ENCODE results near the gene CD55. TPM values are rescaled to one million over a fixed set of nuclear protein-coding genes. Genes with fewer than 3 reads are reported as not detected.

CD55 gene
- total RNA-seq, 1 experiment from 2014 or later: 75.4 TPM

GRCh38 chr1:207274882-207275281 lies 46.6 kb upstream of the CD55 start:
- POLR2A ChIA-PET: no interaction called here
- intact Hi-C loops (cut with micrococcal nuclease): no loop called here
- no peaks in the 10 kb centered on the region for H3K27me3 ChIP-seq (ENCODE audit: insufficient read depth, low read length)

GRCh38 chr1:207276465-207276864 lies 45.0 kb upstream of the CD55 start:
- Histone ChIP-seq H3K27me3 (ENCODE audit: insufficient read depth, low read length) (no peaks in the 10 kb centered on the region), H3K4me1 (ENCODE audit: control insufficient read depth in 1 of 2, insufficient read depth in 2 of 2, low read length in 2 of 2) (no peaks in the 10 kb centered on the region), H3K9me3 (ENCODE audit: control insufficient read depth in 1 of 2, insufficient read depth in 1 of 2, low read depth in 1 of 2, low read length in 2 of 2) (no peaks in the 10 kb centered on the region), H3K36me3 (ENCODE audit: control insufficient read depth in 1 of 2, insufficient read depth in 2 of 2, low read length in 2 of 2) (no peaks in the 10 kb centered on the region), H3K4me3 (replicated peaks in 1 of 2; ENCODE audit: low read depth in 1 of 2, low read length in 2 of 2) (no peak overlapping the region), H4K20me1 (ENCODE audit: insufficient read depth) (no peaks in the 10 kb centered on the region), H2AFZ (ENCODE audit: low read depth, low read length, poor library complexity, severe bottlenecking) (no peak overlapping the region), H3K27ac (ENCODE audit: low read depth, low read length) (no peak overlapping the region), H3K79me2 (ENCODE audit: insufficient read depth, low read length) (no peaks in the 10 kb centered on the region), H3K9me2 (ENCODE audit: insufficient read depth) (no peaks in the 10 kb centered on the region), H3K4me2 (ENCODE audit: low read length) (no peak overlapping the region), H3K9ac (ENCODE audit: low read length) (no peak overlapping the region)
- DNase-seq (ENCODE audit: low read depth, low spot score): no peak
- BruUV-seq (replicated peaks): no TSS peak
- ChIA-PET RAD21 (ENCODE audit: low non-redundant PET in 1 of 2, low total read pairs in 2 of 2, uncharacterized antibody in 2 of 2, unreplicated experiment in 2 of 2) (no interaction called here), POLR2A (no interaction called here), CTCF (no interaction called here)
- intact Hi-C loops (cut with micrococcal nuclease): no loop called here
- ATAC-seq: no peak
- no peak for TF ChIP-seq SRF (IDR thresholded peaks at IDR 0.05; ENCODE audit: low read depth)

More at GRCh38 chr1:207274882-207275281, 46.6 kb upstream of the CD55 start:
- ATAC-seq (no peak), DNase-seq (ENCODE audit: low read depth, low spot score) (no peak)
- H3K4me1 ChIP-seq (ENCODE audit: control insufficient read depth in 1 of 2, insufficient read depth in 2 of 2, low read length in 2 of 2): no peaks in the 10 kb centered on the region
- H2AFZ ChIP-seq (ENCODE audit: low read depth, low read length, poor library complexity, severe bottlenecking): no peak overlapping the region
- no peaks in the 10 kb centered on the region for H3K79me2 ChIP-seq (ENCODE audit: insufficient read depth, low read length)
- no peaks in the 10 kb centered on the region for H3K9me2 ChIP-seq (ENCODE audit: insufficient read depth)
- ChIA-PET CTCF (no interaction called here), RAD21 (ENCODE audit: low non-redundant PET in 1 of 2, low total read pairs in 2 of 2, uncharacterized antibody in 2 of 2, unreplicated experiment in 2 of 2) (no interaction called here)
- no peaks in the 10 kb centered on the region for H3K36me3 ChIP-seq (ENCODE audit: control insufficient read depth in 1 of 2, insufficient read depth in 2 of 2, low read length in 2 of 2)
- H3K4me2 ChIP-seq (ENCODE audit: low read length): no peak overlapping the region
- H3K27ac ChIP-seq (ENCODE audit: low read depth, low read length): no peak overlapping the region
- no peaks in the 10 kb centered on the region for H3K9me3 ChIP-seq (ENCODE audit: control insufficient read depth in 1 of 2, insufficient read depth in 1 of 2, low read depth in 1 of 2, low read length in 2 of 2)
- H3K4me3 ChIP-seq (replicated peaks in 1 of 2; ENCODE audit: low read depth in 1 of 2, low read length in 2 of 2): no peak overlapping the region
- no peaks in the 10 kb centered on the region for H4K20me1 ChIP-seq (ENCODE audit: insufficient read depth)
- TF ChIP-seq FOSL1 (IDR thresholded peaks at IDR 0.05; ENCODE audit: low read depth): no peak
- TF ChIP-seq RAD21 (IDR thresholded peaks at IDR 0.05; ENCODE audit: low read depth): no peak
- no peak for TF ChIP-seq ZFX (IDR thresholded peaks at IDR 0.05)
- TF ChIP-seq SIN3A (IDR thresholded peaks at IDR 0.05; ENCODE audit: low read depth): no peak
- TF ChIP-seq TCF7L2 (IDR thresholded peaks at IDR 0.05; ENCODE audit: borderline replicate concordance, extremely low read depth, insufficient read depth, insufficient read length): no peak
- no TSS peak for BruUV-seq (replicated peaks)
- H3K9ac ChIP-seq (ENCODE audit: low read length): no peak overlapping the region
